Pancreas (tissue), 10 donors: ENCODE results near the gene COQ8A. TPM values are rescaled to one million over a fixed set of nuclear protein-coding genes. Genes with fewer than 3 reads are reported as not detected.

ENCODE experiments used
- ATAC-seq, 4 donors: fragments of 200-7000 bp; cut with Tn5 transposase; one replicate each; pipeline versions ENCODE4 v1.8.0 to v1.9.1; 2020; ENCODE audit warnings: mild to moderate bottlenecking in 4 of 4, moderate library complexity in 4 of 4
- DNase-seq, 6 donors: peaks; one replicate each; pipeline ENCODE4 v3.0.0-alpha.2; 2020
- FAIRE-seq: peaks from 2 replicates; lab custom pipeline; 2012; peaks lifted over from hg19 to GRCh38; lab: Jason Lieb, UNC
- H3K27ac ChIP-seq, 4 donors: fragments of 200-600 bp; sonication (generic); 1 replicate in 3 of 4; 2 replicates in 1 of 4; pipeline versions ENCODE4 v1.5.0 to v1.8.0; 2020
- H3K27me3 ChIP-seq, 4 donors: fragments of 200-600 bp; one replicate each; pipeline ENCODE4 v1.8.0; 2021
- H3K36me3 ChIP-seq, 3 donors: fragments of 200-600 bp; sonication (generic) in 1 of 3; one replicate each; pipeline versions ENCODE4 v1.5.0 to v1.8.0; 2020 to 2021
- H3K4me1 ChIP-seq, 3 donors: fragments of 200-600 bp; one replicate each; pipeline ENCODE4 v1.8.0; 2021
- H3K4me3 ChIP-seq, 4 donors: fragments of 200-600 bp; sonication (generic) in 2 of 4; one replicate each; pipeline versions ENCODE4 v1.5.0 to v1.8.0; 2020 to 2021
- H3K9me3 ChIP-seq, 4 donors: fragments of 200-600 bp; one replicate each; pipeline ENCODE4 v1.8.0; 2021
- CTCF ChIP-seq, 4 donors: fragments of 200-600 bp; sonication (generic) in 3 of 4; IDR thresholded peaks; one replicate each; pipeline versions ENCODE4 v1.5.0 to v1.8.0; 2021; ENCODE audit warnings: antibody characterized with exemption in 4 of 4
- WGBS, 2 donors: extraction: QIAGEN DNeasy Blood & Tissue Kit; methylation state at CpG; one replicate each; pipeline ENCODE4 v1.1.7; 2013; 5-methylcytosine and 5-hydroxymethylcytosine counted together
- intact Hi-C, 3 donors: fragments of 100-400 bp; cut with DNase I; formaldehyde crosslinking; loops; one replicate each; pipeline versions ENCODE4 v1.11.1 to v1.14.2; 2022
- polyA plus RNA-seq, 2 donors: library from polyadenylated mRNA; stranded (reverse); fragments of 200-250 nt; gene quantifications; one replicate each; pipeline ENCODE4 v1.2.3, GENCODE V29; 2013
- total RNA-seq, 6 donors: library from RNA; stranded (reverse); fragmentation: NEBNext Ultra II Directional in 4 of 6; extraction: Animal tissue kit (Norgen Biotek cat#: 25700) in 4 of 6; gene quantifications; one replicate each; pipeline versions ENCODE4 v1.2.1 to v1.2.4, GENCODE V29; 2021 to 2023
- donor health status: healthy with polysubstance abuse.
- donor health status: DM: no; HTN: no; CAD: no; lungs with moderate emphysema.
- donor health status: DM: no; HTN: no; CAD: no.
- donor health status: control.
- donor health status: control.
- donor health status: Bipolar disorder and iron deficiency.
- donor health status: DM: yes; HTN: yes; CAD: no.
- donor health status: DM: no; HTN: no; CAD: no.
- donor health status: DM: no; HTN: no; CAD: no.
- donor health status: DM: yes; HTN: yes; CAD: no.

COQ8A gene
- total and polyA plus RNA-seq, 8 donors = 61.2 to 169 (median 92.5) TPM

DNA sequence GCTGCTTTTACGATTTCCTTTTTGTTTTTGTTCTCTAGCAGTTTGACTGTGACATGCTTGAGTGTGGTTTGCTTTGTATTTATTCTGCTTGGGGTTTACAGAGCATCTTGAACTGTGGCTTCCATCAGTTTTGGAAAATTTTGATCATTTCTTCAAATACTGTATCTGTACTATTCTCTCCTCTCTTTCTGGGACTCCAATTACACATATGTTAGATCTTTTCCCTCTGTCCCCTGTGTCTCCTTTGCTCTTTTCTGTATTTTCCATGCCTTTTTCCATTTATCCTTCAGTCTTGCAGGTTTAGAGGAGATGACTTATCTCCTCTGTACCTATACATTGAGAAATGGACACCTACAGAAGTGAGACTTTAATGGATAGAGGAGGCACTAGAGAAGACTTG is 31.7 kb downstream of the COQ8A start:
- intact Hi-C loops = no loop called here
- TF ChIP-seq CTCF (IDR thresholded peaks at IDR 0.05) = no peak
- Histone ChIP-seq H3K27me3 (no peaks in the 10 kb centered on the region), H3K4me3 (no peak overlapping the region), H3K4me1 (peaks cover 27 to 32% (median 30%) of the 10 kb centered on the region in 3 donors), H3K27ac (no peak overlapping the region), H3K9me3 (no peaks in the 10 kb centered on the region), H3K36me3 (peaks cover 0 to 40% (median 5%) of the 10 kb centered on the region in 3 donors)
- FAIRE-seq = no peak
- no peak for ATAC-seq
- WGBS, 2 donors = 94 to 100% methylated on average over 1 of the region's 1 CpG
- no peak for DNase-seq

DNA sequence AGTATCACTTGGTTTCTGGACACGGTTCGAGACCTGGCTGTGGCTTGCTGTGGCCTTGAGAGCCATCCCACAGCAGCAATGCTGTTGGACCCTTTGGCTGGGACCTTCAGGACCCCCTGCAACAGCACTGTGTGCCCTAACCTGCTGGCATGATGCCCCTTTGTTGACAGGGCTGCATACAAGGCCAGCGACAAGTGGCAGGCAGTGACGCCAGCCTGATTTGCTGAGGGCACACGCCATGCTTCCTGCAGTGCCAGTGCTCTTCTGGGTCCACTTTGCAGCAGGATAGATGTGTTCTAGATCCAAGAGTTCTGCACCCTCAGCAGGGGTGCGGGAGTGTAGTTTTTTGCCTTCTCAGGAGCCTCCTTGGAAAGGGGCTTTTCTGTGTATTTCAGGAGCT is 32.8 kb downstream of the COQ8A start:
- no peak overlapping the region for H3K4me3 ChIP-seq
- FAIRE-seq = no peak
- peak in 1 of 6 donors; percentile 52 for DNase-seq
- peaks cover 27 to 32% (median 30%) of the 10 kb centered on the region in 3 donors for H3K4me1 ChIP-seq
- intact Hi-C loops = no loop called here
- no peak for ATAC-seq
- no peaks in the 10 kb centered on the region for H3K27me3 ChIP-seq
- peak overlapping the region; percentile 73 to 89 (median 85) for H3K27ac ChIP-seq
- TF ChIP-seq CTCF (IDR thresholded peaks at IDR 0.05) = no peak
- no peaks in the 10 kb centered on the region for H3K9me3 ChIP-seq
- H3K36me3 ChIP-seq = peaks cover 0 to 40% (median 5%) of the 10 kb centered on the region in 3 donors
- WGBS, 2 donors = 47 to 50% methylated on average over 6 of the region's 6 CpGs

- no peak for TF ChIP-seq CTCF (IDR thresholded peaks at IDR 0.05)
- Histone ChIP-seq H3K27ac (peak overlapping the region; percentile 73 to 89 (median 85)), H3K4me3 (no peak overlapping the region), H3K36me3 (peaks cover 0 to 37% (median 5%) of the 10 kb centered on the region in 3 donors), H3K4me1 (peaks cover 27 to 32% (median 30%) of the 10 kb centered on the region in 3 donors), H3K27me3 (no peaks in the 10 kb centered on the region), H3K9me3 (no peaks in the 10 kb centered on the region)
- FAIRE-seq (no peak), DNase-seq (peak in 1 of 6 donors; percentile 52), ATAC-seq (peak in 3 of 4 donors; percentile 6 to 10 (median 9))
- 82 to 88% methylated on average over 4 to 5 of the region's 5 CpGs for WGBS, 2 donors
- intact Hi-C loops = no loop called here
These were observed 33.3 kb downstream of the COQ8A start for GRCh38 chr1:226973371-226973897.

DNA sequence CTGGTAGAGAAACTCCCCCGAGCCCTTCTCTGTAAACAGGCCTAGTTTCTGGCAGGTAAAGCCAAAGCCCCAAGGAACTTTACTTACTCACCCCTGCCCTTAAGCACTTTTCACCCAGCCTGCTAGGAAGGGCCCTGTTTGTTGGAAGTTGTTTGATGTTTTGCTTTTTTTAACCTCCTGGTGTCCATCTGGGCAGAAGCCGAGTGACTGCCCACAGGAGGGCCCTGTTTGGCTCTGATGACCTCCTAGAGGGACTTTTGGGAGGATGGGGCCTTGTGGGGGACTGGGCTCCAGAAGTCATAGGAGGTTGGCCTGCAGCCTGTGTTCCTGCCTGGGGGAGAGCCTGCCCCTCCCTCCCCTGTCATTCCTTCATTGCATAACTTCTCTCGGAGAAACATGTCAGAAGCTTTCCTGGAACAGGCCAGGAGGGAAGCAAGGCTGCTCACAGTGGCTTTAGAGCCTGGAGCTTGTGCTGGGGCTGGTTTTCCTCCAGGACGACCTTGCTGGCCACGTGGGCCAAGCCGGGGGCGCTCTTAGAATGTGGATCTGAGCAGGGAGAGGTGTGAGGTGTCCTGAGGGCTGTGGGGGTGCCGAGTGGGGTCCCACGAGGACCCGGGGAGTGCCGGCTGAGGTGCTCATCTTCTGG is 33.9 kb downstream of the COQ8A start:
- DNase-seq (peak in 3 of 6 donors; percentile 60 to 79 (median 62)), FAIRE-seq (no peak), ATAC-seq (peak; percentile 53 to 77 (median 62))
- Histone ChIP-seq H3K36me3 (peaks cover 0 to 38% (median 5%) of the 10 kb centered on the region in 3 donors), H3K4me1 (peaks cover 27 to 32% (median 30%) of the 10 kb centered on the region in 3 donors), H3K27me3 (no peaks in the 10 kb centered on the region), H3K9me3 (no peaks in the 10 kb centered on the region), H3K4me3 (peak overlapping the region in 1 of 4 donors; percentile 6), H3K27ac (peak overlapping the region; percentile 73 to 89 (median 85))
- 22% methylated on average over 11 of the region's 11 CpGs for WGBS, 2 donors
- TF ChIP-seq CTCF (IDR thresholded peaks at IDR 0.05) = no peak
- intact Hi-C loops = no loop called here
